Astrocyte (in vitro differentiated cells and primary cell): ENCODE results near the gene ZNF608. TPM values are rescaled to one million over a fixed set of nuclear protein-coding genes. Genes with fewer than 3 reads are reported as not detected.

Source experiments
- DNase-seq: peaks from one replicate; pipeline ENCODE4 v3.0.0-alpha.2; 2010; ENCODE audit warnings: low read depth
- FAIRE-seq: peaks from 2 replicates; lab custom pipeline; 2011; peaks lifted over from hg19 to GRCh38; lab: Jason Lieb, UNC
- H2AFZ ChIP-seq: 2 replicates; pipeline ENCODE4 v1.6.0; 2012; ENCODE audit warnings: low read depth, low read length, inconsistent platforms
- H3K27ac ChIP-seq: 2 replicates; pipeline ENCODE4 v1.5.1; 2011; ENCODE audit warnings: low read depth, low read length, inconsistent platforms
- H3K27me3 ChIP-seq: 2 replicates; pipeline ENCODE4 v1.6.0; 2011; ENCODE audit warnings: low read length, inconsistent platforms; ENCODE audit not compliant: insufficient read depth
- H3K36me3 ChIP-seq: 2 replicates; pipeline ENCODE4 v1.5.1; 2011; ENCODE audit warnings: low read length, inconsistent platforms; ENCODE audit not compliant: insufficient read depth
- H3K4me1 ChIP-seq: 2 replicates; pipeline ENCODE4 v1.5.1; 2011; ENCODE audit warnings: low read length, inconsistent platforms; ENCODE audit not compliant: insufficient read depth
- H3K4me2 ChIP-seq: 2 replicates; pipeline ENCODE4 v1.6.0; 2012; ENCODE audit warnings: low read length, inconsistent platforms
- H3K4me3 ChIP-seq: 2 replicates; pipeline ENCODE4 v1.5.1; 2011; ENCODE audit warnings: low read depth, mild to moderate bottlenecking, low read length, inconsistent platforms; ENCODE audit not compliant: insufficient read depth
- H3K79me2 ChIP-seq: 2 replicates; pipeline ENCODE4 v1.6.0; 2012; ENCODE audit warnings: mild to moderate bottlenecking, low read length, inconsistent platforms; ENCODE audit not compliant: insufficient read depth
- H3K9ac ChIP-seq: 2 replicates; pipeline ENCODE4 v1.6.0; 2012; ENCODE audit warnings: mild to moderate bottlenecking, low read length, inconsistent platforms
- H3K9me3 ChIP-seq: 2 replicates; pipeline ENCODE4 v1.5.1; 2012; ENCODE audit warnings: low read depth, mild to moderate bottlenecking, low read length, inconsistent platforms; ENCODE audit not compliant: insufficient read depth
- H4K20me1 ChIP-seq: 2 replicates; pipeline ENCODE4 v1.6.0; 2012; ENCODE audit warnings: low read length, inconsistent platforms; ENCODE audit not compliant: insufficient read depth
- H3K27ac Mint-ChIP-seq: one replicate; pipeline ENCODE4 v1.8.0; 2021; ENCODE audit warnings: mild to moderate bottlenecking, mixed read lengths; ENCODE audit not compliant: unreplicated experiment
- H3K27me3 Mint-ChIP-seq: one replicate; pipeline ENCODE4 v1.8.0; 2021; ENCODE audit warnings: low read depth, mixed read lengths; ENCODE audit not compliant: unreplicated experiment
- H3K36me3 Mint-ChIP-seq: one replicate; pipeline ENCODE4 v1.8.0; 2021; ENCODE audit warnings: low read depth, mixed read lengths; ENCODE audit not compliant: unreplicated experiment
- H3K4me1 Mint-ChIP-seq: one replicate; pipeline ENCODE4 v1.8.0; 2021; ENCODE audit warnings: low read depth, mixed read lengths; ENCODE audit not compliant: unreplicated experiment
- H3K4me3 Mint-ChIP-seq: one replicate; pipeline ENCODE4 v1.8.0; 2021; ENCODE audit warnings: mild to moderate bottlenecking, moderate library complexity, mixed read lengths; ENCODE audit not compliant: unreplicated experiment
- H3K9me3 Mint-ChIP-seq: one replicate; pipeline ENCODE4 v1.8.0; 2021; ENCODE audit warnings: mild to moderate bottlenecking, mixed read lengths; ENCODE audit not compliant: unreplicated experiment
- CTCF ChIP-seq: IDR thresholded peaks from 2 replicates; pipeline ENCODE4 v1.5.1; 2011; ENCODE audit warnings: low read depth, mild to moderate bottlenecking, inconsistent platforms, low read length, moderate library complexity; ENCODE audit not compliant: insufficient read depth
- EZH2 ChIP-seq: IDR thresholded peaks from 2 replicates; pipeline ENCODE4 v1.6.1; 2012; ENCODE audit warnings: mild to moderate bottlenecking, low read length, inconsistent platforms; ENCODE audit not compliant: insufficient read depth
- total RNA-seq: library from RNA; stranded (reverse); gene quantifications from 2 replicates; pipeline ENCODE4 v1.2.1, GENCODE V29; 2021

Gene ZNF608
- total RNA-seq, 1 donor from 2014 or later: 57.3 TPM

DNA sequence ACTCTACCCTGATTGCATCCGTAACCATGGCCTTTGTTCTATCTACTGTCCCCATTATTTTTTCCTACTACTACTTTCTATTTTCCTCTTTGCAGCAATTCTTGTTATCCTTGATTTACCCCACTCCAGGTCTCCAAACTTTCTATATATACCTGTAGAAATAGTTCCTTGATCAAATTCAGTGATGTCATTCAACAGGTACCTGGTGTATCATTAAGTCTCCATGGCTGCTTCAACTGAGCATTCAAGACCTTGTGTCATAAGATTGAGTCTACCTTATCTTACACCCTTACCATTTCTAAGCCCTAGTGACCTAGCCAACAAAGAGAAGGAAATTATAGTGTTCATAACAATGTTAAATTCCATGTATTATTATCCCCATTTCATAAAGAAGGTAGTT lies 35.8 kb upstream of the ZNF608 start:
- no peak overlapping the region for H3K27ac Mint-ChIP-seq
- H3K9me3 ChIP-seq: no peaks in the 10 kb centered on the region
- H3K4me1 Mint-ChIP-seq: no peaks in the 10 kb centered on the region
- no peaks in the 10 kb centered on the region for H3K4me1 ChIP-seq
- H3K4me3 Mint-ChIP-seq: no peak overlapping the region
- H3K79me2 ChIP-seq: no peaks in the 10 kb centered on the region
- H3K36me3 Mint-ChIP-seq: no peaks in the 10 kb centered on the region
- no peaks in the 10 kb centered on the region for H3K36me3 ChIP-seq
- no peaks in the 10 kb centered on the region for H3K27me3 Mint-ChIP-seq
- H3K9ac ChIP-seq: no peak overlapping the region
- no peak overlapping the region for H3K4me2 ChIP-seq
- H3K27ac ChIP-seq: no peak overlapping the region
- FAIRE-seq: no peak
- H2AFZ ChIP-seq: no peak overlapping the region
- no peak overlapping the region for H3K4me3 ChIP-seq
- no peaks in the 10 kb centered on the region for H3K27me3 ChIP-seq
- peaks cover 4% of the 10 kb centered on the region for H3K9me3 Mint-ChIP-seq
- TF ChIP-seq CTCF (no peak), EZH2 (no peak)
- H4K20me1 ChIP-seq: no peaks in the 10 kb centered on the region
- no peak for DNase-seq

DNA sequence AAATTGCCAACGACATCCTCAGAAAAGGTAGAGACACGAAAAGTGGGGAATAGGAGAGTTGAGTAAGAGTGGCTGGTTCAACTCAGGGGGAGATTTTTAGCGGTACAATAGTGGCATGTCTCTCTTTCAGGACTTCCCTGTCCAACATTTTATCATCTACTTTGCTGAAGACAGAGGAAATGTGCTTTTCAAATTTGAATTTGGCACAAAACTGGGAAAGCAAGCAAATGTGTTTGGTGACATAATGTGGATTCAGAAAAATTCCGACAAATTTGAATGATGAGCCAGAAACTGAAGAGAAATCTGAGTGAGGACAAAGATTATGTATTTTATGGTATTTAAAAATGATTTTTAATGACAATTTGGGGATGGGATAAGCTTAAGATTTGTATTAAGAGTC lies 33.6 kb upstream of the ZNF608 start:
- Histone ChIP-seq H3K4me1 (no peaks in the 10 kb centered on the region), H3K27me3 (no peaks in the 10 kb centered on the region), H4K20me1 (no peaks in the 10 kb centered on the region), H3K9me3 (no peaks in the 10 kb centered on the region), H3K27ac (no peak overlapping the region), H3K79me2 (no peaks in the 10 kb centered on the region), H3K4me3 (no peak overlapping the region), H3K9ac (no peak overlapping the region), H3K4me2 (no peak overlapping the region), H2AFZ (no peak overlapping the region), H3K36me3 (no peaks in the 10 kb centered on the region)
- no peak for DNase-seq
- no peak for TF ChIP-seq EZH2
- TF ChIP-seq CTCF: no peak
- no peak for FAIRE-seq
- no peaks in the 10 kb centered on the region for H3K36me3 Mint-ChIP-seq
- no peak overlapping the region for H3K27ac Mint-ChIP-seq
- no peak overlapping the region for H3K4me3 Mint-ChIP-seq
- H3K4me1 Mint-ChIP-seq: no peaks in the 10 kb centered on the region
- H3K27me3 Mint-ChIP-seq: no peaks in the 10 kb centered on the region
- peaks cover 4% of the 10 kb centered on the region for H3K9me3 Mint-ChIP-seq

DNA sequence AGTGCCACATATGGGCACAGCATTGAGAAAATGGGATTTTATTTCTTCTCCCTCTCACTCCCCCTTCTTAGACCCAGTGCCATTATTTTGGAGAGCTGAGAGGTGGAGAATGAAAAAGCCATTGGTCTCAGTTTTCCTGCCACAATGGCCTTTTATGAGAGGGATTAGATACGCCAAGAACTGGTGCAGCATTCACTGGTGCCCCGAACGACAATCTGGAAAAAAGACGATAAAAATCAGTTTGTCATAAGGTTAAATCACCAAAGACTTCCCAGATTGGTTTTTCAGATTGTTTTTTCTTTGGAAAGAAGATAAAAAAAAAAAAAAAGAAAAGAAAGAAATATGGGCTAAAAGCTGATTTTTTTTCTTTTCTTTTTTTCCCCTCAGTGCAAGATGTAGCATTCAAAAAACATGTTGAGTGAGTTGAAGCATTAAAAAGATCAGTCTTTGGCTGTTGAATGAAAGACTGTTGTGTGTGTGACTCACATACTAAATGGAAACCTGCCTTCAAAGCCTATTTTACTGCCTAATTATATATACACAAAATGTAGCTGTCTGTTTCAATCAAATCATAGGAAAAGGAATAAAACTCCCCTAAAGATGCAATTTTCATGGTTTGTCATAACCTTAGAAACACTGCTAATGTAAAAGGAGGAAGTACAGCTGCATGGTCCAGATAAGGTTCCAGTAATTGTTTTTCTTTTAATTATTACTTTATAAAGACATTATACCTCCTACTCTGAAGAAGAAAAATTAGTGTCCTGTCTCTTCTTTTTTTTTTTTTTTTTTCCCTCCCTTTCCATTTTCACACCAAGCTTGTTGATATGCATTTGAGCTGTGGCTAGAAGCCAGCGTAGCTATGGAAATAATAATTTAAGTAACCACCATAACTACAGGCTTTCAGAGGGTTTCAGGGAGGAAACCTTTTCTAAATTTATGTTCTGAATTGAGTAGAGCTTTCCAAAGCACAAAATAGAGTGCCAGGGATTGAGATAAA lies 27.2 kb upstream of the ZNF608 start:
- peaks cover 3% of the 10 kb centered on the region for H3K9me3 Mint-ChIP-seq
- no peaks in the 10 kb centered on the region for H3K9me3 ChIP-seq
- no peak overlapping the region for H3K27ac ChIP-seq
- H3K27ac Mint-ChIP-seq: no peak overlapping the region
- no peak for TF ChIP-seq CTCF
- no peak for TF ChIP-seq EZH2
- no peak overlapping the region for H2AFZ ChIP-seq
- FAIRE-seq: no peak
- no peaks in the 10 kb centered on the region for H3K4me1 Mint-ChIP-seq
- H3K4me3 Mint-ChIP-seq: no peak overlapping the region
- no peak overlapping the region for H3K4me2 ChIP-seq
- H3K27me3 ChIP-seq: no peaks in the 10 kb centered on the region
- H3K79me2 ChIP-seq: no peaks in the 10 kb centered on the region
- no peaks in the 10 kb centered on the region for H3K36me3 Mint-ChIP-seq
- no peaks in the 10 kb centered on the region for H4K20me1 ChIP-seq
- no peaks in the 10 kb centered on the region for H3K36me3 ChIP-seq
- H3K27me3 Mint-ChIP-seq: no peaks in the 10 kb centered on the region
- no peak overlapping the region for H3K9ac ChIP-seq
- no peak overlapping the region for H3K4me3 ChIP-seq
- no peaks in the 10 kb centered on the region for H3K4me1 ChIP-seq
- DNase-seq: no peak
